ENCODE measurements around the gene ZFP28.
A peak's percentile ranks its signal among the peaks of the same experiment; 100 is the strongest.

Gene ZFP28
- 17.7 to 23.2 reads per million in 2 donors for total RNA-seq

DNA sequence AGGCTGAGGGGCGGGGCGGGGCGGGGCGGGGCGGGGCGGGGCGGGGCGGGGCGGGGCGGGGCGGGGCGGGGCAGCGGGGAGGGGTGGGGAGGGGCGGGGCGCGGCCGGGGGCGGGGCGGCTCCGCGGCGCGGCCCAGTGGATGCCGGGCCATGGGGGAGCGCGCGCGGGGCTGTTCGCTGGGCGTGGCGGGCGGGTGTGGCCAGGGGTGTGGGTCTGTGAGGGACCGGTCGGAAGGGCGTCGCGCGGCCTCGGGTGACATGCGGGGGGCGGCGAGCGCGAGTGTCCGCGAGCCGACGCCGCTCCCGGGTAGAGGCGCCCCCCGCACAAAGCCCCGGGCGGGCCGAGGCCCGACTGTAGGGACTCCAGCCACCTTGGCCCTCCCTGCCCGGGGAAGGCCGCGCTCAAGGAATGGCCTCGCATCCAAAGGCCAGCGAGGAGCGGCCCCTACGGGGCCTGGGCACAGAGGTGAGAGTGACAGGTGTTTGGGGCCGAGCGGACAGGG lies at the start of gene ZFP28:
TSS of gene ZFP28 (plus strand) at position 188 of the 503 bp plus-strand sequence. CDS start at position 259, 71 bp downstream.
- peak; percentile 27 for DNase-seq

DNA sequence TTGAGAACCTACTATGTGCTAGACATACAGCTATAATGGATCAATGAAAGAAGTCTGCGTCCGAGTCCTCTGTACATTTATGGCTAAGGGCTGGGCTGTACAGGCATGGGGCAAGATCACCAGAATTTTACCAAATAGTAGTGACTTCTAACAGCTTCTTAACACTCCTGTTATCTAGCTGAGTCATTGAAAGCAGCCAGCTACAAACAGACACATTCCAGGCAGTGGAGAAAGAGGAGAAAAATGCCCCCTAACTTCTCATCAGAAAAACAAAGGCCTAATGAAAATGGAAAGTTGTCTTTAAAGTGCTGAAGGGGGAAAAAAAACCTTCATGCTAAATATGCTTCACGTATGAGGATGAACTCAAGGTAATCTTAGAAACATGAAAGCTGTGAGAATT lies 47.3 kb upstream of the ZFP28 start:
- DNase-seq, result no peak

GRCh38 chr19:56504581-56504980 lies 34.2 kb upstream of the ZFP28 start:
- DNase-seq, result no peak

DNA sequence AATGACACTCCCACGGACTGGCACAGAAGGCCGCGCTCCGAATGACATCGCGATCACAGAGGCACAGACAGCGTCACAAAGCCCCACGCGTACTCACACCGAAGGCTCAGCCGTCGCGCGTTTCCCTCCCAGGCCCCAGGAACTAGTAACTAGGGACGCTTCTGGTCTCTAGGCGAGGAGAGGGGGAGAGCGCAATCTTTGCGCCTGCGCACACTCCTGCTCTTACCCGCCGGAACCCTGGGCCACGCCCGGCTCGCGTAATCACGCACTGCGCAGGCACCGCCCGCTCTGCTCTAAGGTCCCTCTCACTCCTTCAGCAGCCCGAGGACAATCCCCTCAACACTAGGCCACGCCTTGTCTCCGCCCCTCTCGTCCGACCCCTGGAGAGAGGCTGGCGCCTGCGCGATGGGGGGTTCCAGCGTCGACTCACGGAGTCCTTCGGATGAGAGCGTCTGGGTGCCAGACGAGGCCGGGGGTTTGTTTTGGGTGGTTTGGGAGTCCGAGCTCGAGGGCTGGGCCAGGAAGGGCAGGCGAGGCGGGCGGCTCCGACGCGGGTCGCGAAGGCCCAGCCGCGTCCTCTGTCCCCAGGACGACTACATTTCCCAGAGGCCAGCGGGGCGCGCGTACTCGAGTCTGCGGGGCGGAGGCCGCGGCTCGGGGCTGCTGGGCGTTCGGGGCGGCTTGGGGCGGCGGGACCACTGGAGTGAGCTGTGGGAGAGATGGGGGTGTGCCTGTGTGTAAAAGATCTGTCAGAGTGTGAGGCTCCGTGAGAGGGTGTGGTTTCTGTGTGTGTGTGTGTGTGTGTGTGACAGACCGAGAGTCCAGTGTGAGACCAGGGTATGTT lies 31.1 kb upstream of the ZFP28 start, which contains the start of gene ZNF471:
TSS of gene ZNF471 (plus strand) at position 410 of the 844 bp plus-strand sequence. CDS start 3,717 bp downstream, outside the sequence.
- peak; percentile 22 for DNase-seq

DNA sequence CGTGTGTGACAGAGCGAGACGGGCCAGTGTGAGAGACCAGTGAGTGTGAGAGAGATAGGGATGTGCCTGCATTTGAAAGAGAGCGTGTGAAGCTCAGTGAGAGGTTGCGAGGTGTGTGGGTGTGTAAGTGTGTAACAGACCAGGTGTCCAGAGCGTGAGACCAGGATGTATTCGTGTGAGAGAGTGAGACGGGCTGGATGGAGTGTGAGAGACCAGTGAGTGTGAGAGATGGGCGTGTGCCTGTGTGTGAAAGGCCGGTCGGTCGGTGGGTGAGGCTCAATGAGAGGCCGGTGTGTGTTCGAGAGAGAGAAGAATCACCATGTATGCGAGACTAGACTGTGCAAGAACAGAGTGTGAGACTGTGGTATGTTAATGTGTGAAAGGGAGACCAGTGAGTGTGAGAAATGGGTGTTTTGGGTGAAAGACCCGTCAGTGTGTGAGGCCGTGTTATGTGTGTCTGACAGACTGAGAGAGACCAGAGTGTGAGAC lies 30.4 kb upstream of the ZFP28 start:
- no peak for DNase-seq

DNA sequence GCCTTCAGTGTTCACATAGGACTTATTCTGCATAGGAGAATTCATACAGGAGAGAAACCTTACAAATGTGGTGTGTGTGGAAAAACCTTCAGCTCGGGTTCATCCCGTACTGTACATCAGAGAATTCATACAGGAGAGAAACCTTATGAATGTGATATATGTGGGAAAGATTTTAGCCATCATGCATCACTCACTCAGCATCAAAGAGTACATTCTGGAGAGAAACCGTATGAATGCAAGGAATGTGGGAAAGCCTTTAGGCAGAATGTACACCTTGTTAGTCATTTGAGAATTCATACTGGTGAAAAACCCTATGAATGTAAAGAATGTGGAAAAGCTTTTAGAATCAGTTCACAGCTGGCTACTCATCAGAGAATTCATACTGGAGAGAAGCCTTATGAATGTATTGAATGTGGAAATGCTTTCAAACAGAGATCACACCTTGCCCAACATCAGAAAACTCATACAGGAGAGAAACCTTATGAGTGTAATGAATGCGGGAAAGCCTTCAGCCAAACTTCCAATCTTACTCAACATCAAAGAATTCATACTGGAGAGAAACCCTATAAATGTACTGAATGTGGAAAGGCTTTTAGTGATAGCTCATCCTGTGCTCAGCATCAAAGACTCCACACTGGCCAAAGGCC lies 13.4 kb upstream of the ZFP28 start:
- no peak for DNase-seq

GRCh38 chr19:56537442-56537841 lies 1.3 kb upstream of the ZFP28 start:
- DNase-seq, result no peak

GRCh38 chr19:56538254-56538760 lies 441 bp upstream of the ZFP28 start:
- DNase-seq, result peak; percentile 38

DNA sequence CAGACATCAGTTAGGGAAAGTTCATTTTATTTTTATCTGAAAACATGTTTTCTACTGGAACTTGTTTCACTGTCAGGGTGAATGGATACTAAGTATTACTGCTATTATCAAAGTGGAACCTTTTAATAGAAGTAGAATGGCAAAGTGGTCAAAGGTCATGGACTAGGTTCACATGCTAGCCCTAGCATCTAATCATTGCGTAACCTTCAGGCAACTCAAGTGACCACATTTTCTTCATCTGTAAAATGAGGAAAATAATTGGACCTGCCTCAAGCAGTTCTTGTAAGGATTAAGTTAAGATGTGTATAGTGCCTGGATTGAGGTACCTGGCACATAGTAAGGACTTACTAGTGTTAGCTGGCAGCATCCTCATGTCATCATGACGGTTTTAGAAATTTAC lies 5.0 kb downstream of the ZFP28 start:
- no peak for DNase-seq

- DNase-seq, result no peak
These were observed 8.8 kb downstream of the ZFP28 start for GRCh38 chr19:56547535-56547934.

DNA sequence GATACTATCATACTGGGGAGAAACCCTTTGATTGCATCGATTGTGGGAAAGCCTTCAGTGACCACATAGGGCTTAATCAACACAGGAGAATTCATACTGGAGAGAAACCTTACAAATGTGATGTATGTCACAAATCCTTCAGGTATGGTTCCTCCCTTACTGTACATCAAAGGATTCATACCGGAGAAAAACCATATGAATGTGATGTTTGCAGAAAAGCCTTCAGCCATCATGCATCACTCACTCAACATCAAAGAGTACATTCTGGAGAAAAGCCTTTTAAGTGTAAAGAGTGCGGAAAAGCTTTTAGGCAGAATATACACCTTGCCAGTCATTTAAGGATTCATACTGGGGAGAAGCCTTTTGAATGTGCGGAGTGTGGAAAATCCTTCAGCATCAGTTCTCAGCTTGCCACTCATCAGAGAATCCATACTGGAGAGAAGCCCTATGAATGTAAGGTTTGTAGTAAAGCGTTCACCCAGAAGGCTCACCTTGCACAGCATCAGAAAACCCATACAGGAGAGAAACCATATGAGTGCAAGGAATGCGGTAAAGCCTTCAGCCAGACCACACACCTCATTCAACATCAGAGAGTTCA lies 15.6 kb downstream of the ZFP28 start:
- no peak for DNase-seq

DNA sequence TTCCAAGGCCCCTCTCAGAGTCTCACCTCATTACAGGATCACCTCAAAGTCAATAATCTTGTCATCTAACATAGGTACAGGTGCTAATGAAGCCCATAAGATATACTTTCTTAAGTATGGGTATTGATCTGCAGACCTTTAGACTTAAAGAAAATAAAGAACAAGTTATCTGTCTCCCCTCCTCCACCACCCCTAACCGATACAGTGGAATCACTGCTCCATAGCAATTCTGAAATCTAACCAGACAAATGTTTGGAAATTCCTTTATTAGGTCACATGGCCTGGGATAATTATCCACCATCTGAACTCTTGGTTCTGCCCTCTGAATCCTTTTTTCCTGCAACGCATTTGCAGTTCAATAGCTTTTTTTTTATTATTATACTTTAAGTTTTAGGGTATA lies 24.0 kb downstream of the ZFP28 start:
- DNase-seq, result no peak

- peak; percentile 6 for DNase-seq
These were observed 28.1 kb downstream of the ZFP28 start for GRCh38 chr19:56566904-56567273.

- DNase-seq, result peak; percentile 63
These were observed 28.7 kb downstream of the ZFP28 start, which contains the start of gene ZNF470 for GRCh38 chr19:56567274-56568120. TSS of gene ZNF470 (plus strand) at chr19:56567468. CDS start at chr19:56570312, 2,844 bp downstream.

GRCh38 chr19:56572589-56572988 lies 33.8 kb downstream of the ZFP28 start:
- DNase-seq, result no peak

DNA sequence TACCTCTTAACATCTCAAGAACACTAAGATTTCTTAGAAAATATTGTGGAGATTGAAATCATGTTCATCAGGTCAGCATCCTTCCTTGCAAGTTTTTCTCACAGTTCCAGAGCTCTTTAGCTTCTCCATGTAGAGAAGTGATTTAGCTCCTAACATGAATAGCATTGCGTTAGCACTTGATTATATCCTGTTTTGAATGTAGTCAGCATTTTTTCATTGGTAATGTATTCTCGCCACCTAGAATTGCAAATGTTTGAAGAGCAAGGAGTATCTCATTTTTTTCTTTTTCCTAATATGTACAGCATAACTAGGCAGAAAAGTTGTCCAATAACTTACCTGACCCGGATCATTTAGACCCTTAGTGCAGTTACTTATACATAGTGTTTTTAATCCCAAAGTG lies 35.2 kb downstream of the ZFP28 start:
- no peak for DNase-seq

- DNase-seq, result no peak
These were observed 39.2 kb downstream of the ZFP28 start for GRCh38 chr19:56577719-56578602.

GRCh38 chr19:56594446-56594782 lies 55.7 kb downstream of the ZFP28 start:
- no peak for DNase-seq

- peak; percentile 69 for DNase-seq
These were observed 56.2 kb downstream of the ZFP28 start, which contains the start of gene ZNF71 for GRCh38 chr19:56594783-56595547. TSS of gene ZNF71 (plus strand) at chr19:56595302. CDS start at chr19:56601559, 6,257 bp downstream.

DNA sequence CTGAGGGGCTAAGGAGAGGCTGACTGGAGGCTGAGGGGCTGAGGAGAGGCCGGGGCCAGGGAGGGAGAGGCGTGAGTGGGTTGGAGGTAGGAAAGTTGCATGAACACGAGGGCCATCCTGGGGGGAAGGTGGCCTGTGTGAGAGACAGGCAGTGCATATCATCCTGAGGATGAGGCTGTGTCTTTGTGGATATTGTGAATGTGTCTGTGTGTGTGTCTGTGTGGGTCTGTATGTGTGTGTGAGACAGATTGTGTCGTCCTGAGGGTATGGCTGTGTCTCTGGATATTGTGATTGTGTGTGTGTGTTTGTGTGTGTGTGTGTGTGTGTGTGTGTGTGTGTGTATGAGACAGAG lies 56.8 kb downstream of the ZFP28 start:
- DNase-seq, result no peak
